NCI-H446 treated with DMSO at 0.1 percent for 48 hours (cell line): ENCODE data around the gene DCUN1D4.
"Not testable (repeated sequence)": the region's sequence is repeated elsewhere in the genome, so short reads cannot be mapped to it uniquely, and the experiment has no call there.

Experiments used
- DNase-seq: peaks from one replicate; lab custom pipeline; 2025; lab: John Stamatoyannopoulos, UW

The DCUN1D4 gene

DNA sequence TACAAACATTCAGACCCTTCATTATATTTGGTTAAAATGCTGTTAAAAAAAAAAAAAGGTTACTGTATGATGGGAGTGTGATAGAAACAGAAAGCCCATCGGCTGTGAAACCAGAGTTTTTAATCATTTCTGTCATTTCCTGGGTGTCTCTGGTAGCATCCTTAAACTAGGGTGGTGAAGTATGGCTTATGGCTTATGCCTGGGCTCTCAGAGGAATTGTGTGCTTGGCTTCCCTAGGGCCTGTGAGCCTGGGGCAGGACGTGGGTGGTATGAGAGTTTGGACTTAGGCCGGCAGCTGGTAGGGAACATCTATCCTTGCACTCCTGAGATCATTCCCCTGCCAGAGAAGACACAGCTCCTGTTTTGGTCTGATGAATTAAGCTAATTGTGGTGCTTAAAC, 52.2 kb downstream of the DCUN1D4 start:
- DNase-seq, result no peak

GRCh38 chr4:51895816-51896408, 53.0 kb downstream of the DCUN1D4 start:
- no peak for DNase-seq

GRCh38 chr4:51901363-51901762, 58.4 kb downstream of the DCUN1D4 start:
- no peak for DNase-seq

GRCh38 chr4:51906167-51906958, 63.4 kb downstream of the DCUN1D4 start:
- DNase-seq, result no peak

GRCh38 chr4:51907006-51907669, 64.2 kb downstream of the DCUN1D4 start:
- DNase-seq, result no peak

- no peak for DNase-seq
These were observed 66.3 kb downstream of the DCUN1D4 start for GRCh38 chr4:51909236-51909703.

- DNase-seq, result no peak
These were observed 75.3 kb downstream of the DCUN1D4 start for GRCh38 chr4:51918251-51918650.

DNA sequence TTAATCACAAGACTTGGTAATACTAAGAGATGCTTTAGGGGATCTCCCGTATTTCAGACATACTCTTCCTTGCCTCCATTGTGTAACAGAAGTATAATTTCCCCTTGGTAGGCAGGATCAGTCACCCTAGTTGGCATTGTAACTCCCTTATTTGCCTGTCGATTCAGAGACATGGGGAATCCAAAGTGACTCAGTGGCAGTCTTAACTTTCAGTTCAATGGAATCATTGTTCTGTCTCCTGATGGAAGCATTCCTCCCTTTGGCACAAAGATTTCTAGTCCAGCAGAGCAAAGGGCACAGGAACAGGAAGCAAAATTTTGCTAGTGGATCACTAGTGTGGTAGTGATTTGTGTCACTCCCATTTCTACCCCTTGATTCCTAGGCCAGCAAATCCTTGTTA, 80.4 kb downstream of the DCUN1D4 start:
- no peak for DNase-seq

DNA sequence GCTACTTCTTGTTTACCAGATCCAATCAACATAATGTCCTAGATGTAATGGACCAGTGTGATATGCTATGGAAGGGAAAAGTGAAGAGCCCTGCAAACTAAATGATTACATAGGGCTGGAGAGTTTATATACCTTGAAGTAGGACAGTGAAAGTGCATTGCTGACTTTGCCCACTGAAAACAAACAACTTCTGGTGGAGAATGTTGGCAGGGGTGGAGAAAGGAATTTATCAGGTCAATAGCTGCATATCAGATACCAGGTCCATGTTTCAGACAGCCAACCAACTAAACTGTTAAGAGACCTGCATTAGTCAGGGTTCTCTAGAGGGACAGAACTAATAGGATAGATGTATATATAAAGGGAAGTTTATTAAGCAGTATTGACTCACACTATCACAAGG, 82.4 kb downstream of the DCUN1D4 start:
- no peak for DNase-seq

GRCh38 chr4:51930557-51930956, 87.6 kb downstream of the DCUN1D4 start:
- no peak for DNase-seq

DNA sequence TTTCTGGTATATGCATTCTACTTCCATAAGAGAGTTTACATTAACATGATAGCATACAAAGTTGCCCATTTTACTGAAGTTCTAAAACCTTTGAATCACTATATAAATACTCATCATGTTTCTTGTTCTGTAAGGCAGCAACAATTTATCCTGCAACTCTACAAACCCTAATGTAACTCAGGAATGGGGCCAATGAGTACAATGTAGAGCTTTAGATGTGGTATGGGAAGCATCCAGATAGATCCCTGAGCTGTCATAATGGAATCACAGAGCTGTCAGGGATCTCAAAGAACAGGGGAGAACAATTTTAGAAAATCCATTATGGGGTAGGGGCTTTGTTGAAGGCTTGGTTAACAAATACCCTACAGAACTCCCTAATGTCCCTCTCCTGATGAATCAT, 88.5 kb downstream of the DCUN1D4 start:
- DNase-seq, result no peak

DNA sequence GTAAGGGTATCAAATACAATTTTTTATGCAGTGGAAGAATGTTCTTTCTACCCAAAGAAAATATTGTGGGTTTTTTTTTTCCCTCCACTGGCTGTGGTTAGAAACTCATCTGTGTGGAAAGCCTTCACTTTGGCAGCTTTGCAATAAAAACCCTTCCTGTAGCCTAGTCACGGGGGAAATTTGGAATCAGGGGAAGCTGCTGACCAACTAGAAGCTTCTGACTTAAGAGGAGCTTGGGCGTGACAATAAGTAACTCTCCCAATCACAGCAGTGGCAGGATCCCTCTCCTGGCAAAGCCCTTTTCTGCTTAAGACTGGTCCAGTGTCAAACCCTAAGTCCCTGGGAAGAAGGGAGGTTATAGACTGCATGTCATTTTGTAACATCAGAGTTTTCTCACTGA, 89.3 kb downstream of the DCUN1D4 start:
- no peak for DNase-seq

DNA sequence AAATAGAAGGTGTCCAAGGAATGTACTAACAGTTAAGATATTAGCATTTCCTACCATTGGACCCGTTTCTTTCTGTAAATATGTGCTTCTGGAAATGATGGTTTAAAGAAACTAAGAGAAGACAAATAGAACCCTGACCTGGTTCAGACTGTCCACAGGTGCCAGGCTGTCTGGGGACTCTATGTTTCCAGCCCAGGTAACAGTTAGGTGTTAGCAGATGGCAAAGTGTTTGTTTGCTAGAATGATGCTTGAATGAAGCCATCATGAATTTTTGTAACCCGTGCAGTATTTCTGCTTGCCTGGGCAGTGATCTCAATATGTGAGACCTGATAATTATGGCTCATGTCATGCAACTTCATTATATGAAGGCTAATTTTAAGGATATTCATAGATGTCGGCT, 89.7 kb downstream of the DCUN1D4 start:
- no peak for DNase-seq

- DNase-seq, result not testable (repeated sequence)
These were observed 97.5 kb downstream of the DCUN1D4 start for GRCh38 chr4:51940460-51940859.

GRCh38 chr4:51942108-51942832, 99.3 kb downstream of the DCUN1D4 start:
- DNase-seq, result no peak

DNA sequence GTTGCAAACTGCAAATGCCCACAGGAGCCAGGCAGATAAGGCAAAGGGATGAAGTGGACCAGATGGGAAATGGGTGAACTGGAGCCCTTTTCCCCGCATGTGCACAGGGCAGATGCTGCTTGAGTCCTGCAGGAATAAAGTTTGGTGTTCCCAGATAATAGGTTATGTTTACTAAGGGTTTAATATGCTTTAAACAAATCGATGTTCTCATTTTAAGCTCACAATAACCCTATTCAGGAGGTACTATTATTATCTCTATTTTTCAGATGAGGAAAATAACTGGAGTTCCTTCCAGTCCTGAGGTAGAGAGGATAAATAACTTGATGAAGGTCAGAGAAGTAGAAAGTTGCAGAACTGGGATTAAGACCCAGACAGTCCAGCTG, 99.9 kb downstream of the DCUN1D4 start:
- DNase-seq, result no peak

DNA sequence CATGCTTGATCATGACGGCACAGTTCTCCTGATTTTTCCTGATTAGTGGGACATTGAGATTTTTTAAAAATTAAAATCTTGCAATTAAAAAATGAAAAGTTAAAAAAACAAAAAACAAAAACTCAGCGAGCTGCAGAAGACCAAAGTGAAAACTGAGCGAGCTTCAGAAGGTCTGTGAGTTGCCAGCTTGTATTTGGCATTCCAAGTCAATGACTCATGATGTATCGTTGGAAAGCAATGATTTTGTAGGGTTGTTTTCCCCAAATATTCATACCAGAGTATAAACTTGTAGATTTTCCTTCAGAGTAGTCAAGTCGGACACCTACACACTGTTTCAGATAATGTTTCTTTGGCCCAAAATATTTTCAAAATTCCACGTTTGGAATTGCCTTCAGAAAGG, 100.3 kb downstream of the DCUN1D4 start:
- no peak for DNase-seq

GRCh38 chr4:51958199-51958968, 115.4 kb downstream of the DCUN1D4 start:
- DNase-seq, result no peak

DNA sequence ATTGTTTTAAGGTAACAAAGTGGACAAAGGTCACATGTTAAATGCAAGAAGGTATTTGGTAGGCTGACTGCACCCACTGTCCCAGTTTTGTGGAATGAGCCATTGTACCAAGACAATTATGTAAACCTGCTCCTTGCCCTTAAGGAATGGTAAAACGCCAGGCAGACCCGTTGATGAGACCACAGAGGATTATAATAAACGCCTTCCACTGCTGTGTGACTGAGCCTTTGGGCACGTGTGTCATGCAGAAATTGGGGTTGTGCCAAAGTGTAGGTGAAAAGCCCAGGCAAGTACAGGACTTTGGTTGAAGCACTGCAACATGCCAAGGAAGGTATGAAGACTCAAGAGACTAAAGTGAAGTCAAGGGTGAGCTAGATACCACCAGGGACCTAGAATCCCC, 117.5 kb downstream of the DCUN1D4 start:
- DNase-seq, result no peak

DNA sequence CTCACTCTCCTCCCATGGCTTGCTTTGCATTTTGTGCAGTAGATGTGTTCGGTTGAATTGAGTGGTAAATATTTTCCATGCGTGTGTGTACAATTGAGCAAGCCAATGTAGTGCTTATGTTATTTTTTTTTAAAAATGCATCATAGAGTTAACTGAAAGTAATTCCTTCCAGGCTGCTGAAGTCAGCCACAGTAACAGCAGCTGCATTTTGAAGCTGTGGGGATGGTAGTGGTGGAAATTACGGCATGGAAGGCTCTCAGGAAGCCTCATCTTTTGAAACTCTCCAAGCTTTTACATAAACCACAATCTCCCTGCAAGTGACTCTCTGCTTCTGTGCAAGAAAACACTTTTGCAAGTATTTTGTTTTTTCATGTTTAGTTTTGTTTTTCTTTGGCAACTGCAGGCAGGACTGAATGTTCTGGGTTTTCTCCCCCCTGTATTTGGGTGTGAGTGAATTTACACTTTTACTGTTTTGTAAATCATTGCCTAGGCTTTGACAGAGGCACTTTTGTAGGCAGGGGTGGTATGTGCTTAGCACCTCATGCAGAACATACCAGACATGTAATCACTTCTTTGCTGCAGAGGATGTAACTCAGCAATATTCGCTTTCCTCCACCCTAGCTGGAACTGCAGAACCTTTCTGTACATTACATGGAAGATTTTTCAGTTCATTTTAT, 121.0 kb downstream of the DCUN1D4 start:
- no peak for DNase-seq

DNA sequence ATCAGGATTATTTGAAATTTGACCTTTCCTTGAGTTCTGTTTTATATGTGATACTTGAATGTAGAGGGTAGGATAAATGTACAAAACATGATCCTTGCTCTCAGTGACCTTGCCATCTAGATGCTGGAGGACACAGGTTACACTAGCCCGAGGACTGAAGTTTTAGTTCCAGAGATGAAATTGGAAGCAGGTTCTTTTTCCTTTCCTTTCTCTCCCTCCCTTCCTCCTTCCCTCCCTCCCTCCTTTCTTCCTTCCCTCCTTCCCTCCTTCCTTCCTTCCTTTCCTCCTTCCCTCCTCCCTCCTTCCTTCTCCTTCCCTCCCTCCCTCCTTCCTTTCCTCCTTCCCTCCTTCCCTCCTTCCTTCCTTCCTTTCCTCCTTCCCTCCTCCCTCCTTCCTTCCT, 122.9 kb downstream of the DCUN1D4 start:
- no peak for DNase-seq
